K562 (cell line): ENCODE measurements around the gene C12orf43. TPM values are rescaled to one million over a fixed set of nuclear protein-coding genes. Genes with fewer than 3 reads are reported as not detected.

Experiments
- BCOR ChIP-seq: fragments of 450-650 bp; IDR thresholded peaks from 2 replicates; pipeline ENCODE4 v1.6.1; 2016
- CHD7 ChIP-seq: fragments of 200-600 bp; sonication (generic); IDR thresholded peaks from one replicate; pipeline ENCODE4 v1.6.1; 2012; ENCODE audit warnings: mild to moderate bottlenecking, low read depth, low read length, inconsistent platforms
- KDM2B ChIP-seq: fragments of 250-450 bp; sonication (Bioruptor Pico); IDR thresholded peaks from 2 replicates; pipeline ENCODE4 v1.8.0; 2021; ENCODE audit warnings: mild to moderate bottlenecking, moderate library complexity
- MECOM ChIP-seq: fragments of 250-450 bp; sonication (Bioruptor Pico); IDR thresholded peaks from 2 replicates; pipeline ENCODE4 v1.8.0; 2022; ENCODE audit warnings: inconsistent platforms
- ZNF76 ChIP-seq: fragments of 250-450 bp; sonication (Bioruptor Pico); IDR thresholded peaks from 2 replicates; pipeline ENCODE4 v1.4.0; 2020; ENCODE audit warnings: mild to moderate bottlenecking, moderate library complexity, borderline replicate concordance
- polyA plus RNA-seq, 8 experiments: library from polyadenylated mRNA; depleted of rRNA in 4 of 8; stranded (reverse) in 5 of 8; unstranded in 3 of 8; fragments of >200 nt; fragmentation: Nextera tagmentation in 2 of 8; fragmentation: Illumina TruSeq in 1 of 8; extraction: Ambion mirVana in 2 of 8; extraction: Trizol in 1 of 8; gene quantifications; 2 replicates each; pipeline versions ENCODE4 v1.2.1 to v1.2.3, GENCODE V29; 2011 to 2014; ENCODE audit warnings: inconsistent platforms in 1 of 8, missing spikeins in 1 of 8
- total RNA-seq, 7 experiments: library from RNA; depleted of rRNA in 6 of 7; stranded (reverse); fragments of >200 nt in 6 of 7; fragmentation: Illumina TruSeq in 2 of 7; extraction: Trizol in 2 of 7; gene quantifications; 2 replicates each; pipeline versions ENCODE4 v1.2.1 to v1.2.3, GENCODE V29; 2011 to 2021; ENCODE audit warnings: low replicate concordance in 1 of 7

Gene C12orf43
- total and polyA plus RNA-seq, 9 of the 15 experiments (the other 6 are each of a cell fraction or from before 2014, with no cell fraction given): 4.3 to 22.2 (median 16.8) TPM

- TF ChIP-seq CHD7 (no peak), KDM2B (CRISPR knock-in tag) (no peak), ZNF76 (CRISPR knock-in tag) (no peak), MECOM (CRISPR knock-in tag) (no peak), BCOR (peak; percentile 92)
These were observed 33.6 kb downstream of the C12orf43 start (continued) for GRCh38 chr12:120982659-120983058.
